ENCODE results near the gene EXD2. TPM values are rescaled to one million over a fixed set of nuclear protein-coding genes. Genes with fewer than 3 reads are reported as not detected.

EXD2 gene
- total and polyA plus RNA-seq, 10 of the 15 experiments (the other 5 are each of a cell fraction or from before 2014, with no cell fraction given), result 1.0 to 12.4 (median 4.6) TPM

- Histone ChIP-seq H3K4me3 (no peak overlapping the region), H3K4me2 (ENCODE audit: control insufficient read depth, insufficient read depth) (no peak overlapping the region), H3K27me3 (replicated peaks in 1 of 2; ENCODE audit: control insufficient read depth in 2 of 2, insufficient read depth in 2 of 2, low read length in 1 of 2) (no peaks in the 10 kb centered on the region), H4K20me1 (ENCODE audit: control insufficient read depth, insufficient read depth) (no peaks in the 10 kb centered on the region), H3K27ac (ENCODE audit: control insufficient read depth, insufficient read depth) (no peak overlapping the region), H3K9me3 (replicated peaks; ENCODE audit: control insufficient read depth, insufficient read depth, low read length) (no peaks in the 10 kb centered on the region), H3K79me2 (ENCODE audit: control insufficient read depth, insufficient read depth, low read length) (no peaks in the 10 kb centered on the region), H2AFZ (ENCODE audit: control insufficient read depth, low read depth, low read length) (no peak overlapping the region), H3K4me1 (ENCODE audit: control insufficient read depth, insufficient read depth, low read length) (no peaks in the 10 kb centered on the region), H3K9ac (ENCODE audit: control insufficient read depth, insufficient read depth, low read length) (no peak overlapping the region), H3K36me3 (ENCODE audit: control insufficient read depth in 2 of 2, insufficient read depth in 2 of 2, low read length in 1 of 2) (no peaks in the 10 kb centered on the region)
- ChIA-PET RAD21 (ENCODE audit: unreplicated experiment) (no interaction called here), SMC1A (ENCODE audit: uncharacterized antibody, unreplicated experiment) (interaction anchor here (0.7 to 1.1 kb wide), 2 partner anchors 12 to 104 kb away, joined by 3 read pairs; no protein-coding TSS in a partner anchor), POLR2A (no interaction called here), CTCF (interaction anchor here (0.9 to 1.5 kb wide), 3 partner anchors 25 to 173 kb away, joined by 3 read pairs; no protein-coding TSS in a partner anchor)
- intact Hi-C loops (cut with micrococcal nuclease; ENCODE audit: unreplicated experiment), result no loop called here
- TF ChIP-seq CEBPZ (IDR thresholded peaks at IDR 0.05; ENCODE audit: low read depth, low read length), result no peak
- in situ Hi-C loops (cut with MboI), result no loop called here
- DNase-seq (ENCODE audit: low read depth, low spot score) (no peak), ATAC-seq (no peak), FAIRE-seq (no peak)
- WGBS (ENCODE audit: insufficient coverage, insufficient replicate concordance, low lambda C conversion rate, missing lambda C conversion rate), result 55% methylated on average over 9 of the region's 9 CpGs
- no TSS peak for BruUV-seq (replicated peaks)
Measured at GRCh38 chr14:69287098-69288010, 96.1 kb downstream of the EXD2 start.
